Measurements from ENCODE around the gene ABCC1. TPM values are rescaled to one million over a fixed set of nuclear protein-coding genes. Genes with fewer than 3 reads are reported as not detected.
"Not testable (repeated sequence)": the region's sequence is repeated elsewhere in the genome, so short reads cannot be mapped to it uniquely, and the experiment has no call there.

ABCC1 gene
- polyA plus RNA-seq, 6 donors from 2014 or later, result 2.9 to 9.0 (median 5.3) TPM

- peak overlapping the region; percentile 90 to 97 (median 94) for H3K4me3 Mint-ChIP-seq
- DNase-seq (no peak), ATAC-seq (ENCODE audit: low read depth in 2 of 2) (no peak)
- H3K9me3 Mint-ChIP-seq, result peaks cover 0 to 4% (median 0%) of the 10 kb centered on the region in 7 donors
- peaks cover 32 to 56% (median 51%) of the 10 kb centered on the region in 3 donors for H3K4me1 Mint-ChIP-seq
- peaks cover 0 to 7% of the 10 kb centered on the region in 2 donors for H3K36me3 Mint-ChIP-seq
- no peaks in the 10 kb centered on the region for H3K27me3 Mint-ChIP-seq
- peak overlapping the region; percentile 54 to 99 (median 94) for H3K27ac Mint-ChIP-seq
Measured at GRCh38 chr16:15950869-15951268, 1.5 kb downstream of the ABCC1 start.

- Mint-ChIP-seq H3K36me3 (peaks cover 0 to 7% of the 10 kb centered on the region in 2 donors), H3K9me3 (peaks cover 0 to 4% (median 0%) of the 10 kb centered on the region in 7 donors), H3K4me1 (peaks cover 32 to 66% (median 54%) of the 10 kb centered on the region in 3 donors), H3K4me3 (peak overlapping the region in 7 of 8 donors; percentile 52 to 94 (median 64)), H3K27ac (peak overlapping the region in 3 of 6 donors; percentile 41 to 93 (median 55)), H3K27me3 (no peaks in the 10 kb centered on the region)
- DNase-seq, result no peak
- ATAC-seq (ENCODE audit: low read depth in 2 of 2), result no peak
Measured at GRCh38 chr16:15951852-15952251, 2.4 kb downstream of the ABCC1 start.

- ATAC-seq (ENCODE audit: low read depth in 2 of 2), result no peak
- H3K9me3 Mint-ChIP-seq, result peaks cover 0 to 4% (median 0%) of the 10 kb centered on the region in 7 donors
- H3K27me3 Mint-ChIP-seq, result no peaks in the 10 kb centered on the region
- peak overlapping the region in 2 of 8 donors; percentile 66 to 94 for H3K4me3 Mint-ChIP-seq
- peaks cover 32 to 67% (median 56%) of the 10 kb centered on the region in 3 donors for H3K4me1 Mint-ChIP-seq
- peaks cover 0 to 7% of the 10 kb centered on the region in 2 donors for H3K36me3 Mint-ChIP-seq
- H3K27ac Mint-ChIP-seq, result peak overlapping the region in 3 of 6 donors; percentile 55 to 93 (median 72)
- DNase-seq, result no peak
Measured at GRCh38 chr16:15952265-15952711, 2.9 kb downstream of the ABCC1 start.

GRCh38 chr16:15953477-15953876, 4.1 kb downstream of the ABCC1 start:
- peaks cover 0 to 4% (median 0%) of the 10 kb centered on the region in 7 donors for H3K9me3 Mint-ChIP-seq
- peaks cover 32 to 73% (median 63%) of the 10 kb centered on the region in 3 donors for H3K4me1 Mint-ChIP-seq
- no peak for ATAC-seq (ENCODE audit: low read depth in 2 of 2)
- DNase-seq, result no peak
- H3K27ac Mint-ChIP-seq, result peak overlapping the region in 1 of 6 donors; percentile 34
- H3K4me3 Mint-ChIP-seq, result peak overlapping the region in 2 of 8 donors; percentile 35 to 69
- no peaks in the 10 kb centered on the region for H3K27me3 Mint-ChIP-seq
- H3K36me3 Mint-ChIP-seq, result peaks cover 0 to 7% of the 10 kb centered on the region in 2 donors

GRCh38 chr16:15953929-15954813, 4.8 kb downstream of the ABCC1 start:
- peak overlapping the region in 1 of 8 donors; percentile 61 for H3K4me3 Mint-ChIP-seq
- H3K27ac Mint-ChIP-seq, result peak overlapping the region in 2 of 6 donors; percentile 34 to 64
- no peak for ATAC-seq (ENCODE audit: low read depth in 2 of 2)
- H3K36me3 Mint-ChIP-seq, result peaks cover 0 to 7% of the 10 kb centered on the region in 2 donors
- H3K9me3 Mint-ChIP-seq, result peaks cover 0 to 4% (median 0%) of the 10 kb centered on the region in 7 donors
- DNase-seq, result no peak
- H3K27me3 Mint-ChIP-seq, result no peaks in the 10 kb centered on the region
- H3K4me1 Mint-ChIP-seq, result peaks cover 33 to 72% (median 64%) of the 10 kb centered on the region in 3 donors

GRCh38 chr16:15954814-15955151, 5.4 kb downstream of the ABCC1 start:
- no peak for ATAC-seq (ENCODE audit: low read depth in 2 of 2)
- peak overlapping the region in 1 of 6 donors; percentile 64 for H3K27ac Mint-ChIP-seq
- H3K4me1 Mint-ChIP-seq, result peaks cover 35 to 76% (median 67%) of the 10 kb centered on the region in 3 donors
- H3K36me3 Mint-ChIP-seq, result peaks cover 0 to 7% of the 10 kb centered on the region in 2 donors
- peaks cover 0 to 4% (median 0%) of the 10 kb centered on the region in 7 donors for H3K9me3 Mint-ChIP-seq
- DNase-seq, result no peak
- H3K27me3 Mint-ChIP-seq, result no peaks in the 10 kb centered on the region
- H3K4me3 Mint-ChIP-seq, result peak overlapping the region in 1 of 8 donors; percentile 61

GRCh38 chr16:15955425-15955824, 6.0 kb downstream of the ABCC1 start:
- Mint-ChIP-seq H3K27me3 (no peaks in the 10 kb centered on the region), H3K27ac (peak overlapping the region in 4 of 6 donors; percentile 4 to 75 (median 74)), H3K4me1 (peaks cover 35 to 76% (median 69%) of the 10 kb centered on the region in 3 donors), H3K36me3 (peaks cover 0 to 7% of the 10 kb centered on the region in 2 donors), H3K4me3 (peak overlapping the region in 1 of 8 donors; percentile 42), H3K9me3 (peaks cover 0 to 4% (median 0%) of the 10 kb centered on the region in 7 donors)
- DNase-seq (no peak), ATAC-seq (ENCODE audit: low read depth in 2 of 2) (no peak)

GRCh38 chr16:15956106-15956505, 6.7 kb downstream of the ABCC1 start:
- not testable (repeated sequence) for H3K4me3 Mint-ChIP-seq; H3K9me3 Mint-ChIP-seq; H3K36me3 Mint-ChIP-seq; H3K27me3 Mint-ChIP-seq; DNase-seq; ATAC-seq (ENCODE audit: low read depth in 2 of 2)
- peaks cover 35 to 75% (median 69%) of the 10 kb centered on the region in 3 donors for H3K4me1 Mint-ChIP-seq
- peak overlapping the region in 5 of 6 donors; percentile 20 to 87 (median 72) for H3K27ac Mint-ChIP-seq

GRCh38 chr16:15958703-15959348, 9.4 kb downstream of the ABCC1 start:
- Mint-ChIP-seq H3K27me3 (no peaks in the 10 kb centered on the region), H3K4me1 (peaks cover 37 to 65% (median 64%) of the 10 kb centered on the region in 3 donors), H3K4me3 (peak overlapping the region in 1 of 8 donors; percentile 25), H3K9me3 (peaks cover 9 to 17% (median 13%) of the 10 kb centered on the region in 7 donors), H3K27ac (peak overlapping the region in 5 of 6 donors; percentile 44 to 90 (median 84)), H3K36me3 (peaks cover 10 to 23% of the 10 kb centered on the region in 2 donors)
- DNase-seq, result no peak
- ATAC-seq (ENCODE audit: low read depth in 2 of 2), result no peak

GRCh38 chr16:15960124-15960971, 10.9 kb downstream of the ABCC1 start:
- Mint-ChIP-seq H3K27ac (peak overlapping the region in 5 of 6 donors; percentile 31 to 94 (median 87)), H3K4me3 (peak overlapping the region in 4 of 8 donors; percentile 22 to 71 (median 40)), H3K4me1 (peaks cover 35 to 60% (median 57%) of the 10 kb centered on the region in 3 donors), H3K27me3 (no peaks in the 10 kb centered on the region), H3K9me3 (peaks cover 8 to 20% (median 15%) of the 10 kb centered on the region in 7 donors), H3K36me3 (peaks cover 10 to 20% of the 10 kb centered on the region in 2 donors)
- DNase-seq (no peak), ATAC-seq (ENCODE audit: low read depth in 2 of 2) (no peak)

GRCh38 chr16:15961060-15961511, 11.7 kb downstream of the ABCC1 start:
- peaks cover 31 to 59% (median 55%) of the 10 kb centered on the region in 3 donors for H3K4me1 Mint-ChIP-seq
- peak overlapping the region; percentile 16 to 94 (median 80) for H3K27ac Mint-ChIP-seq
- peaks cover 5 to 20% (median 15%) of the 10 kb centered on the region in 7 donors for H3K9me3 Mint-ChIP-seq
- ATAC-seq (ENCODE audit: low read depth in 2 of 2) (peak; percentile 89 to 92), DNase-seq (peak; percentile 37)
- peaks cover 10 to 15% of the 10 kb centered on the region in 2 donors for H3K36me3 Mint-ChIP-seq
- H3K27me3 Mint-ChIP-seq, result no peaks in the 10 kb centered on the region
- peak overlapping the region; percentile 4 to 79 (median 54) for H3K4me3 Mint-ChIP-seq

GRCh38 chr16:15961571-15962090, 12.2 kb downstream of the ABCC1 start:
- H3K9me3 Mint-ChIP-seq, result peaks cover 5 to 20% (median 15%) of the 10 kb centered on the region in 7 donors
- peaks cover 31 to 58% (median 49%) of the 10 kb centered on the region in 3 donors for H3K4me1 Mint-ChIP-seq
- peak overlapping the region; percentile 4 to 79 (median 56) for H3K4me3 Mint-ChIP-seq
- peaks cover 10 to 15% of the 10 kb centered on the region in 2 donors for H3K36me3 Mint-ChIP-seq
- ATAC-seq (ENCODE audit: low read depth in 2 of 2) (peak; percentile 31 to 34), DNase-seq (no peak)
- peak overlapping the region; percentile 16 to 94 (median 80) for H3K27ac Mint-ChIP-seq
- H3K27me3 Mint-ChIP-seq, result no peaks in the 10 kb centered on the region
